NCI-H345 (cell line): ENCODE results near the gene SORCS3.
A peak's percentile ranks its signal among the peaks of the same experiment; 100 is the strongest.

ENCODE experiments used
- DNase-seq: peaks from one replicate; lab custom pipeline; 2025; lab: John Stamatoyannopoulos, UW

SORCS3 gene

GRCh38 chr10:105187243-105187642 is 546.2 kb downstream of the SORCS3 start:
- no peak for DNase-seq

- no peak for DNase-seq
Measured at GRCh38 chr10:105188737-105189462, 547.8 kb downstream of the SORCS3 start.

DNA sequence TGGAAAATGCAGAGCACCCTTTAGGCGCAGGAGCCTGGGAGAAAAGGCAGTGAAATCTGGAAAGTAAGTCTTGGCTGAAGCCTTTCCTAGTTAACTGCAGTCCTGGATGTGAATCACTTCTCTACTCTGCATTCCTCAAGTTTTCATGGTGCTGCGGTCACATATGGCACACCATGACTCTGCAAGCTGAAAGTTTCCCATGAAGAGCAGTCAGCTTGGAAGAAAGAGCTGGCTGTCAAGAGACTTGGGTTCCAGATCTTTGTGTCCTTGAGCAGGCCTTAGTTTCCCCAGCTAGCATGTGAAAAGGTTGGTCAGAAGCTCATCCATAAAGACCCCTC is 548.3 kb downstream of the SORCS3 start:
- no peak for DNase-seq

GRCh38 chr10:105192146-105192545 is 551.1 kb downstream of the SORCS3 start:
- DNase-seq, result no peak

- DNase-seq, result no peak
Measured at GRCh38 chr10:105192861-105193260, 551.8 kb downstream of the SORCS3 start.

- peak; percentile 1 for DNase-seq
Measured at GRCh38 chr10:105195831-105196230, 554.7 kb downstream of the SORCS3 start.

DNA sequence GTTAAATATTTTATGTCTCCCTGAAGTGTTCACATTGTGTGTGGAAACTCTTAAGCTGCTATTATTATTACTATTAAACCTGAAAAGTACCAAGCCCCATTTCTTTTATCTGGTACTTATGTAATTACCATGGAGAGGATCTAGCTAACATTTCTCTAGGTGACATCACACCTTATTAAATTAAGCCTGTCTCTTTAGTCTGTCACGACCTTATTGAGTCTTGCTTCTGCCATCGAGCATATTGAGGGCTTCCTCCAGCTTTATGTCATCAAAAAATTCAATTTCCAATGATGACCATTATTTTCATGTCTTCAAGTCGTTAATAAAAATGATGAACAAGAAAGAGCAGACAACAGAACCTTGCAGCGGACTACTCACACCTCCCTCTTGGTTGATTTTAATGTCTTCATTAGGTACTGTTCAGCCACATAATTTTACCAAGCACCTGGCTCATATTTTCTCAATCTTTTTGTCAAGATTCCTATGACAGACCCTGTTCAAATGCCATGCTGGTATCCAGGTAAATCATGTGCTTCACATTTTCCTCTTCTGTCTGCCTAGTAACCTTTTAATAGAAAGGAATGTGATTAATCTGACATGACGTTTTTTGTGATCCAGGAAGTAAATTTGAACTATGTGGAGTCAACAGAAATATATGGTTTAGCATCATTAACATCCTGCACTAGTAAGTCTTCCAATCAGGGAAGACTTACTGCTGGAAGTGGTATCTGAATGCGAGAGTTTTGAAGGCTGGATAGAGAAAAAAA is 556.7 kb downstream of the SORCS3 start:
- no peak for DNase-seq

DNA sequence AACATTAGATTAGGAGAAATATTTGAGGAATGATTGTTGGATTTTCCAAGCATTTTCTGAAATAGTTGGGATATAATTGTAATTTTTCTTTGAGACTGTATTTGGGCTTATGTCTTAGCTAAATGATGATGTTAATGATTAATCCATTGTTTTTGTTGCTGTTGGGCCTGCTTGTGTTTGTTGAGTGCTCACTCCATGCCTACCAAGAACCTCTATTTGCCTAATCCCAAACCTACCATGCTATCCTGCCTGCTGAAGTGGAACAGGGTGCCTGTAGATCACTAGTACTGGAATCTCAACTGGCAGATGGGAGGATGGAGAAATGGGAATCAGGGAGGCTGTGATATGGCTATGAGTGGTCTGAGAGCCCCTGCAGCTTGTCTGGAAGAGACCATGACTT is 565.5 kb downstream of the SORCS3 start:
- no peak for DNase-seq

- no peak for DNase-seq
Measured at GRCh38 chr10:105207476-105207995, 566.4 kb downstream of the SORCS3 start.

DNA sequence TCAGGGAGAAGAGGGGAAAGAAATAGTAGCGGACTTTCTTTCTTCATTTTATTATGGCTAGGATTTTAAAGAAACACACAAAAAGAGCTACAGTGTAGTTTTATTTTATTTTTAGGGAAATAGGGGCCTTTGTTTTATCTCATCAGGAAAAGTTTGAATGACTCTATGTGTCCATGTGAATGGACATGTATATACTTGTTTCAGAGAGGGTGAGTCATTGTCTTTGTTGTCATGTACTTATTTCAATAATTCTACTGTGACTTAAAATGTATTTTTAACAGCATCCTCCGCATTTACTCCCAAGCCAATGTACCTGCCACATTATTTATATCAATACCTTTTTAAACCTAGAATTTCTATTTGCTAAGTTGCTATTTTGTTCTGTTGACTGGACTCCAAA is 569.5 kb downstream of the SORCS3 start:
- DNase-seq, result no peak

DNA sequence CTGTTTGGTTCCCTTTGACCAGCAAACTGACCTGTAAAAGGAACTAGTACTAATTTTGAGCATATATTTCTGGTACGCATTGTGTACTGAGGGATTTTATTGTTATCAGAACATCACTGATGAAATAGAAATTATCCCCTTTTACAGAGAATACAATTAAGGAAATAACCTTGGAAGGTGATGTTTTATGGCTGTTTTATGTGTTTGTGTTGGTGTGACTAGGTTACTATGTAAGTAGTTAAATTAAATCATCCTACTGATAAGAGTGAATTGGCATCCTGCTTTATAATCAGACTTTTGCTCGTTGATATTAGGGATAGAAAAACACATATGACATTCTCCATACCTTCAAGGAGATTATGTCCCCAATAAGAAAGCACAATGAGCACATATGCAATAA is 596.6 kb downstream of the SORCS3 start:
- no peak for DNase-seq

DNA sequence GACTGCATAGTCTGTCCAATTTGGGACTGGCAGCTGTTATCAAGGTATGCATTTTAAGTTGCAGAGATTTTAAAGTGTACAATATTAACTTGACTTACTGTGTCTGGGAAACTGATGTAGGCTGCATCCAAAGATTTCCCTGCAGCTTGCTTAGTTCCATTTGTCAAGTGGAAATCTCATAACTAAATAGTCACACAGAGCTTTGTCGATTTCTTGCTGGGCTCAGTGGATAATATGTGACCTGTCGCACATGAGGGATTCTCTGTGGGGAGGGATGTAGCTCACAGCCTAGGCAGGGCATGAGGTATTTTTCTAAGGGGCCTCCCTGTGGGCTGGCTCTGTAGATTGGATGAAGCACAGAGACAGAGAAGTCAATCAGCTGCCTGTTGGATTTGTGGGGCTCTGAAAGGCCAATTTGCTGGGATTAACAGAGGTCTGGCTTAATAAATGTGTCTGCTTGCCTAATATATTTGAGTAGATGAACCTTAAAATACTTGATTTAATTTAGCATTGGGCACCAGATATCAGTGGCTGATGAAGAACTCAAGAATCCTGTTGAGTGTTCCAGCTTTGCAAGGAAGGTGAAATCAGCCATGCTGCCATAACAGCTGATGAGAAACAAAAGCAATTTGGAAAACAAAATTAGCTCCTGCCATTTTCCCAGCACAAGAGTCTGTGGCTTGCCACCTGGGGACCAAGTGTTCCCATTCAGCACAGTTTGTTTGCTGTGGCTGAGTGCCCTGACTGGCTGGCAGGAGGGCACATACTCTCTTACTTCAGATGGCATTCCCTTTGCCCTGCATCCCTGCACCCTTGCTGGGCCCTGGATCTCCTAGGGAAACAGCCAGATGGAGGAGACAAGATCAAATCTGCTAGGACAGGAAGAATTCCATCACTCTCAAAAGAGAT is 598.5 kb downstream of the SORCS3 start:
- peak; percentile 33 for DNase-seq

DNA sequence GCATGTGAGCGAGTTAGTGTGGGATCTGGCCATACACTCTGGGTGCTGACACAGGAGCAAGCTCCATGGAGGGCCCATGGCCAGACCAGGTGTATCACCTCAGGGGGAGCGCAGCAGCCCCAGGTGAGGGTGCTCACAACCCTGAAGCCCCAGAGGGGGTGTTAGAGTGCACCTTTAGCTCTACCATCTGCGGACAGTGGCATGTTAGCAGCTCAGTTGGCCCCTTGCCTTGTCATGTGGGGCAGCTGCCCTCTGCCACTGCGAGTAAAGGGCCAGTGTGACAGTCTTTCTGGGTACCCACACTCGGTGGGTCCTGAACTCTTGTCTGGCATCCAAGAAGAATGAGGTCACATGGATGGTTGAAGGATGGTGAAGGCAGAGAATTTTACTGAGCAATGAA is 600.2 kb downstream of the SORCS3 start:
- no peak for DNase-seq

DNA sequence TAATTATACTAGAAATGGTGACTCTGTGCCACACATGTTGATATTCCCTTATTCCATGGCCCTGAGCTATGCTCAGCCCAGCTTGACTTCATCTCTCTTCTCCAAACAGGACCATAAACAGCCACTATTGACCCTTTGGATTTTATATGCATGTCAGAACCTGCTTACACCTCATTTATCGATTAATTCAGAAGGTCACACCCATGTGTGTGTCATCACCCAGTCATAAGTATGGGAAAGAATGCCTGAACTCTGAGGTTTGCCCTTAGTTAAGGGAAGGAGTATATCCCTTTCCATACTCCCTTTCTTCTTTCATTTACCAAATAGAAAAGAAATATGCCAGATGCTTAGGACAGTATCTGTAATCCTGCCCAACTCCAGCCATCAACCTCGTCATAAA is 602.3 kb downstream of the SORCS3 start:
- no peak for DNase-seq

DNA sequence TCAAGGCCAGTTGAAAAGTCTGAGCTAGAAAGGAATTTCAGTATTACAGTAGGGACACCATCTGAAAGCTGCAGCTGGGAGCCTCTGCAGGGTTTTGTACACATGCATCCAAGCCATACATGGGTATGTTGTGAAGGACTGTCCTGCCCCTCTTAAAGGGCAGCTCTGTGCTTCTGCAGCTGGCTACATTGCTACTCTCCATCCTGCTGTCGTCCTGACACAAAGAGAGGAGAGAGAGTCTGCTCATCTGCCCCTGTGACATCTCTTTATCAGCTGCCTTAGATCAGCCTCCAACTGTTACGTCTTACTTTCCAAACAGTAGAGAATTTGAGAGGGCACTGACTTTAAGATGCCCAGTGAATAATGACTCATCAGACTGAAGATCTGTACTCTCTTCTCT is 602.7 kb downstream of the SORCS3 start:
- no peak for DNase-seq

DNA sequence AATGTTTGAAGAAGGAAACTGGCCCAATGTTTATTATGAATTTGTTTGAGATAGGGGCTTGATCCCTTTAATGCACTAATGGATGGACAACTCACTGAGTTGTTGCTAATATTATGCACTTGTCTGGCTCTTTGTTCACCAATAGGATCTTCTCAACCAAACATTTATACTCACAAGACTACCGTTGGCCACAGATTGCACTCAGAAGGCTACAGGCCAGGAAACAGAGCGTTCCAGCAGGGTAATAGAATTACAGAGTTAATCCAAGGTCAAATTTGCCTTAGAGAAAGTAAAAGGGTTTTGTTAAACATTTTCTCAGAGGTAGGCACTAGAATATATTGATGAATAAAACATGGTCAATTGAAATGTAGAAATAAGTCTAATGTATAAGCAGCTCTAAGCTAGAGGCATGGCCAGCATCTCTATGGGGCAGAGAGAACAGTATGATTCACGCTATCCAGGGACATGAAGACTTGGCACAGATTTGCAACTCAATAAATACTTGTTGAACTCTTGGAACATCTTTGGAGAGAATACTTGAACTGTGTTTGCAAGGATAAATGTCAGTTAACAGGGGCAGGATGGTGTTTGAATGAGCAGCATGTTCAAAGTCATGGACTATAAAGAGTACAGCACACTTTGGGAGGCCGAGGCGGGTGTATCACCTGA is 606.9 kb downstream of the SORCS3 start:
- DNase-seq, result no peak

GRCh38 chr10:105252911-105253310 is 611.8 kb downstream of the SORCS3 start:
- DNase-seq, result peak; percentile 18

- no peak for DNase-seq
Measured at GRCh38 chr10:105253515-105254212, 612.6 kb downstream of the SORCS3 start.

DNA sequence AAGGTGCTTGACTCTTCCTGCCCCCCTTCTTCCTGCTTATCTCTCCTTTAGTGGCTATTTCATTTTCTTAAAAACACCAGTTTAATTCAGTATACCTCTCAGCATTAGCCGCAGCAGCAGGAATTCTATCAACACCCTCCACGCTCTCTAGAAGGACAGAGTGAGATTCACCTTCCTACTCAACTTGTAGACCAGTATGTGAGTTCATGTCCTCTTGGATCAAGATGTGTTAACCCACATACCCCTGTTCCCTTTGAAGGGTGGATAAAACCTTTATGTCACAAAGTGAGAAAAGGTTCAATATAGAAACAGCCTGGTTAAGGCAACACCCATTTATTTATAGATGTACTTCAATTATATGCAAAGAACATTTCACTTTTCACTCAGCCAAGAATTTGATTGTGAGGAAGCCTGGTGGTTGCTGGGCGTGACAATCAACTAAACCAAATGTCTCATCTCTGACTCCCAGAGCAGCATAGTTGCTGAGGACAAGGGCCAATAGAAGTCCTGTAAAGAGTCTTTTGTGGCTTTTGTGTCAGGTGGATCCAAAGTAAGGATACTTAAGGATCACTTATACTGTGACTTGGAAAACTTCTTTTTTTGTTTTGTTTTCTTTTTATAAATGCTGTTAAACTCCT is 617.1 kb downstream of the SORCS3 start:
- no peak for DNase-seq

DNA sequence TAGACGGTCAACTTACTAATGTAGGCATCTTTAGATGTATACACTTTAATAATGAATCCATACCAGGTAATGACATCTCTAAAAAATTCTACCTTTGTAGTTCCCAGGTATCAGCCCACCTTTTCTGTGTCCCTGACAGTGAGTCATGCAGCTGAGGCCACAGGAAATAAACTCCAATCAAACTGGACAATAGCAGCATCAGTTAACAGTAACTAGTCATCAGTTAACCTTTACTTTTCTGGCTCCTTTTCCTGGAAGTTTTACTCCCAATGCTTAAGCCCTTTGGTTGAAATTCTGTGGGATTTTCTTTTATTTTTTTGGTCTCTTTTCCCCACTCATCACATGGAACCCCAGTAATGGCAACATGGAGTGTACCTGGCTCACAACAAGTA is 617.6 kb downstream of the SORCS3 start:
- DNase-seq, result no peak

GRCh38 chr10:105259201-105259600 is 618.1 kb downstream of the SORCS3 start:
- DNase-seq, result no peak
